Measurements from ENCODE around the gene GSG1L2.

Gene GSG1L2

GRCh38 chr17:9828296-9829295 is 6.7 kb upstream of the GSG1L2 start:
- no peak for DNase-seq
- in situ Hi-C loops (cut with HindIII; ENCODE audit: low pct_ligation_motif_present, low pct_unique_long_range_greater_than_20kb, low sequenced_read_pairs), result no loop called here

- in situ Hi-C loops (cut with HindIII; ENCODE audit: low pct_ligation_motif_present, low pct_unique_long_range_greater_than_20kb, low sequenced_read_pairs), result no loop called here
- DNase-seq, result no peak
Measured at GRCh38 chr17:9825641-9826150, 3.8 kb upstream of the GSG1L2 start, which contains the start of gene GLP2R. GLP2R (plus strand) TSS chr17:9825924; CDS start chr17:9826064, 140 bp downstream.

DNA sequence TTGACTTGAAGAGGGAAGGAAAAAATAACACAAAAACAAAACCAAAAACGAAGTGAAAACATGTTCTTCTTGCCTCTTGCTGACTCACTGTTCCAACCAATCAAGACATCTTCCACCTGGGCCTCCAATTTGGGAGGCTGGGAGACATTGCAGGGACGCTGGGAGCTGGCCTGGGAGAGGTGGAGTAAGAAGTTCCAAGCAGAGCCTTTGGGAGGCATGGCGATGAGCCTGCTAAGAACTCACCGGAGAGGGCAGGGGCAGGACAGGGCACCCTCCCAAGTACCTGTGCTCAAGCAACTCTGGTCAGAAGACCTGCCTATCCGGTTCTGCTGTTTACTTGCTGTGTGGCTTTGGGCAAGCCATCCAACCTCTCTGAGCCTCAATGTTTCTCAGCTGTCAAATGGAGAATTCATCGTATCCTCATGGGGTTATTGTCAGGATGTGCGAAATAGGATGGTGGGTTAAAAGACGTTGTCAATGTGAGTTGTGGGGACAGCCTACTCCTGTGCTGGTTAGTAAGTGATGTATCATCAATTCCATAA is 3.0 kb upstream of the GSG1L2 start:
- in situ Hi-C loops (cut with HindIII; ENCODE audit: low pct_ligation_motif_present, low pct_unique_long_range_greater_than_20kb, low sequenced_read_pairs), result no loop called here
- DNase-seq, result no peak

DNA sequence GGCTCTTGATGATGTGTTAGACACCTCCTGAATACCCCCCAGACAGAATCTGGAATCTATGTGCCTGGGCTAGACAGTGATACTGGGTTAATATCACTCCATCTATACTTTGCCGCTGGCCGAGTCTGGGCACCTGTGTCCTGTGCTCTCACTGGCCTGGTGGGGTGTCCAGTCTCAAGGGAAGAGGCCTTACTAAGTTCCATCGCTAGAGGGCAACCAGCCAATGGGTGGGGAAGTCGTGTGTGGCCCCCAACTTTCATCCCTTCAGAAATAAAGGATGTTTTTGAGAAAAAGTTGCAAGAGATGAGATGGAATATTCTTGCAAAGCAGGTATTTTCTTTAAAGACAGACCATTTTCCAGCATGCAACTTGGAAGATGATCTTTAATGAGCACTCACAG is 2.2 kb upstream of the GSG1L2 start:
- in situ Hi-C loops (cut with HindIII; ENCODE audit: low pct_ligation_motif_present, low pct_unique_long_range_greater_than_20kb, low sequenced_read_pairs), result no loop called here
- DNase-seq, result peak; percentile 28

- in situ Hi-C loops (cut with HindIII; ENCODE audit: low pct_ligation_motif_present, low pct_unique_long_range_greater_than_20kb, low sequenced_read_pairs), result no loop called here
- no peak for DNase-seq
Measured at GRCh38 chr17:9820448-9820847, 1.4 kb downstream of the GSG1L2 start.

- in situ Hi-C loops (cut with HindIII; ENCODE audit: low pct_ligation_motif_present, low pct_unique_long_range_greater_than_20kb, low sequenced_read_pairs), result no loop called here
- DNase-seq, result no peak
Measured at GRCh38 chr17:9818760-9819159, 3.1 kb downstream of the GSG1L2 start.

- peak; percentile 37 for DNase-seq
- in situ Hi-C loops (cut with HindIII; ENCODE audit: low pct_ligation_motif_present, low pct_unique_long_range_greater_than_20kb, low sequenced_read_pairs), result no loop called here
Measured at GRCh38 chr17:9817086-9817485, 4.8 kb downstream of the GSG1L2 start.

DNA sequence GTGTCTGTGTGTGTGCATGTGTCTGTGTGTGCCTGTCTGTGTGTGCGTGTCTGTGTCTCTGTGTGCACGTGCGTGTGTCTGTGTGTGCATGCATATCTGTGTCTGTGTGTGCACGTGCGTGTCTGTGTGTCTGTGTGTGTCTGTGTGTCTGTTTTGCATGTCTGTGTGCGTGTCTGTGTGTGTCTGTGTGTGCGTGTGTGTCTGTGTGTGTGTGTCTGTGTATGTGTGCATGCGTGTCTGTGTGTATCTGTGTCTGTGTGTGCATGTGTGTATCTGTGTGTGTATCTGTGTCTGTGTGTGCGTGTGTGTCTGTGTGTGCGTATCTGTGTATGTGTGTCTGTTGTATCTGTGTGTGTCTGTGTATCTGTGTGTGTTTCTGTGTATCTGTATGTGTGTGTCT is 5.4 kb downstream of the GSG1L2 start:
- DNase-seq, result no peak
- in situ Hi-C loops (cut with HindIII; ENCODE audit: low pct_ligation_motif_present, low pct_unique_long_range_greater_than_20kb, low sequenced_read_pairs), result no loop called here

DNA sequence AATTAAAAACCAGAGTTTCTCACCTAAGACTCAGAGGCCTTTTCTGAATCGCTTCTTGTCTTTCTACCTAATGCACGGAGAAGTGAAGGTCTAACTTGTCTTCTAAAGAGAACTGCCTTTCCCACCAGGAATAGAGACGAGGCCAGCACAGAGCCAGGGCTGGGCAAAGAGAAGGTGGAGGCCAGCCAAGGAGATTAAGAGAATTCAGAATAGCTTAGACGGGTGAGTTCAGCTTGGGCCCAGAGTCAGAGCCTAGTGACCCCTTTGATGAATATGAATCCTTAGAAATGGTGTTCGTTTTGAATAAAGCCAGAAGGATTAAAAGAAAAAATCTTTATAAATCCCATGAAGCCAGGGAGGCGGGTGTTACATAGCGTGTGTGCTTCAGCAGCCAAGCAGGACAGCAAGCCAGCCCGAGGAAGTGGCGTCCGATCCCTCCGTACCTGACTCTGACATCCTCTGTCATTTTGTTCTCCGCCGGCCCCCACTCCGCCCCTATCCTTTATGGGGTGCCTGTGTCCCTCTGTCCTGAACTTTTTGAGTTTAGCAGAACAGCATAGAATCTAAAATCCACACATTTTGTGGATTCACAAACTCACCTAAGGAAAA is 7.4 kb downstream of the GSG1L2 start:
- in situ Hi-C loops (cut with HindIII; ENCODE audit: low pct_ligation_motif_present, low pct_unique_long_range_greater_than_20kb, low sequenced_read_pairs), result no loop called here
- DNase-seq, result no peak

GRCh38 chr17:9813166-9813565 is 8.7 kb downstream of the GSG1L2 start:
- in situ Hi-C loops (cut with HindIII; ENCODE audit: low pct_ligation_motif_present, low pct_unique_long_range_greater_than_20kb, low sequenced_read_pairs), result no loop called here

DNA sequence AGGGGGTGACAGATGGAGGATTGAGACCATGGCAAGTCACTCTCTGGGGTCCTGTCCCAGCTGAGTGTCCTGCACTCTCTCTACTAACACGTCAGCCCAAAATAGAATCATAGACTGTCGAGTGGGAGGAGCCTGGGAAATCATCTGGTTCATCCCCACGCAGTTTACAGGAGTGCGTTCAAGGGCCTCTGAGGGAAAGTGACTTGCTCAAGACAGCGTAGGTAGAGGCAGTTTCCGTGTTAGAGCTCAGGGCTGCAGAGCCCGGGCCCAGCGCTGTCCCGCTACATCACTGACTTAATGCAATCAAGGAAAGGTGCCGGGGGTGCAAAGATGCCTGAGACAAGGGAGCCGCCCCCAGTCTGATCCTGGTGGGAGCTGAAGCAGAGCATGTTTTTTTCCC is 10.3 kb downstream of the GSG1L2 start:
- no peak for DNase-seq
- in situ Hi-C loops (cut with HindIII; ENCODE audit: low pct_ligation_motif_present, low pct_unique_long_range_greater_than_20kb, low sequenced_read_pairs), result no loop called here

More at GRCh38 chr17:9813166-9813565, 8.7 kb downstream of the GSG1L2 start:
- no peak for DNase-seq

DNA sequence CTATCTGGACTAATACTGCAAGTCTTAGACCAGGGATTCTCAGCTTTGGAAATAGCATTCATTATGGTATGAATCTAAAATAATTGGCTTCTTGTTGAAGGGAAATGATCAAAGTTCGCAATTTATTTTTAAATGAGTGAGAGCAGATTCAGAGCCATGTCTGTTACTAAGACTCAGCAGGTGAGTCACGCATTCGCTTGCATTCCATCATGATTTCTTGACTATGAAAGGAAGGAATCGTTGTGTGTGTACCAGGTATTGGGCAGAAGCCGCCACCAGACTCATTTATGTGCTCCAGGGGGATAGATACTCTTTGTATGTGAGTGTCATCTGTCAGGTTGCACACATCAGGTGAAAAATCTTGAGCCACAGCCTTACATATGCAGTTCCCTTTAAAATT is 10.8 kb downstream of the GSG1L2 start:
- in situ Hi-C loops (cut with HindIII; ENCODE audit: low pct_ligation_motif_present, low pct_unique_long_range_greater_than_20kb, low sequenced_read_pairs), result no loop called here
- DNase-seq, result no peak

DNA sequence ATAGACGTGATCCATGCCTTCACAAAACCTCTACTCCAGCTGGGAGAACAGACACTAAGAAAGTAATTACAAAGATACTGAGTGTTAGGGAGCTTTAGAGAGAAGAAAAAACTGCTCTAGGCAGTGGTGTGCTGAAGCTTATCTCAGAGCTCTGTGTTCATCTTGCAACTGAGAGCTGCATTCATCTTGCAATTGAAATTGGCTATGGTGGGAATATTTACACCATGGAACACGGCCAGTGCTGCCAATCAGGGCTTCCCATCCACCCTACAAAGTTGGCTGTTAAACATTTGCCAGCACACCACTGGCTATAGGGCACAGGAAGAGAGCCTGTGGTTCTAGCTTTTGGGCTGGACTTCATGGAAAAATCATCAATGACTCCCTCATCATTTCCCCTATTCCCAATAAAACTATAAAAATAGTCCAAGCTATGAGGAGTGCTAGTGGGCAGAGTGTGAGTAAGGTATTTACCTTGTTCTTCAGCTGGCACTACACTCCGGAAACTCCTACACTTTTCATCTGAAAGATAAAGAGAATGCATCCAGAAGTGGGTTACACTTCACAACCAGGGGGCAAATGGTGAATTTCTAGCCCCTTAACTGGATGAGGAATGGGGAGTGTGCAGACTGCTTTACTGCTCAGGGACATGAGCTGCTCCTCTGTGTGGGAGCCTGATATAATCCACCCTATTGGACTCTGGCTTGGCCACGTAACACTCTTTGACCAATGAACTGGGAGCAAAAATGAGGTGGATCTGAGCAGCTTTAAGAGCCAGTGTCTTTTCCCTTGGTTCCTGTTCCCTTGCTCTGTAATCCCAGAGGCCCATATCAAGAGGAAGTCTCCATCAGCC is 11.6 kb downstream of the GSG1L2 start:
- in situ Hi-C loops (cut with HindIII; ENCODE audit: low pct_ligation_motif_present, low pct_unique_long_range_greater_than_20kb, low sequenced_read_pairs), result no loop called here
- DNase-seq, result no peak

GRCh38 chr17:9809409-9809808 is 12.5 kb downstream of the GSG1L2 start:
- in situ Hi-C loops (cut with HindIII; ENCODE audit: low pct_ligation_motif_present, low pct_unique_long_range_greater_than_20kb, low sequenced_read_pairs), result no loop called here

DNA sequence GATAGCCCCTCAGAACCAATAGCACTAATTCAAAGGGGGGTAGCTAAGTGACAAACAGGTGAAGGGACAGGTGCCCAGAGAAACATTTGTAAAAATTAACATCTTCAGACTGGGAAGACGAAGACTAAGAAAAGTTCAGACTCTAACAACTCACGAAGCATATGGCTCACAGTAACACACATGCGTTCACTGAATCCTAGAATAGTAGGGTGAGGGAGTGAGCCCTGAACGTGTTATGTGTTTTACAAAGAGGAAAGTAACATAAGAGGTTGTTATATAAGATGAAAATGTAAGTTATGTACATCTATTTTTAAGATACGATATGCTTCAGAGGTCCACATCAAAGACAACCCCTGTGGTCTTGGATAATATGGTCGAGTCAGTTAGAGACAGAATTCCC is 15.2 kb downstream of the GSG1L2 start:
- in situ Hi-C loops (cut with HindIII; ENCODE audit: low pct_ligation_motif_present, low pct_unique_long_range_greater_than_20kb, low sequenced_read_pairs), result no loop called here
- DNase-seq, result no peak

More at GRCh38 chr17:9809409-9809808, 12.5 kb downstream of the GSG1L2 start:
- no peak for DNase-seq

DNA sequence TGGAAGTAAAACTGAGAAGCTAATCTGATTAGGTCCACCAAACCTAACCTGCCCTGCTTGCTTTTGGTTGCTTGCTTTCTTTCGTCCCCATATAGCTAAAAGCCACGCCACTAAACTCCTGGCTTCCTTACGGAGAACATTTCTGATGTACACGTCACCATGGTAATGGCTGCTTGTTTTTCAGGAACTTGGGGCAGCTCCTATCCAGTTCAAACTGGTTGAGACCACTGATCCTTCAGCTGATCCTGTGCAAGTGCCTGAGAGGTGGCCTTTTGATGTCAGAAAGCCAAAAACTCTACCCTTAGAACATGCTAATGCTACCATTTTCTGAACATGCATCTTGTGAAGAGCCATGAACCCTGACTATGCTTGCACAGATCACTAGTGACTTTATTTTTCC is 16.1 kb downstream of the GSG1L2 start:
- in situ Hi-C loops (cut with HindIII; ENCODE audit: low pct_ligation_motif_present, low pct_unique_long_range_greater_than_20kb, low sequenced_read_pairs), result no loop called here
- no peak for DNase-seq

DNA sequence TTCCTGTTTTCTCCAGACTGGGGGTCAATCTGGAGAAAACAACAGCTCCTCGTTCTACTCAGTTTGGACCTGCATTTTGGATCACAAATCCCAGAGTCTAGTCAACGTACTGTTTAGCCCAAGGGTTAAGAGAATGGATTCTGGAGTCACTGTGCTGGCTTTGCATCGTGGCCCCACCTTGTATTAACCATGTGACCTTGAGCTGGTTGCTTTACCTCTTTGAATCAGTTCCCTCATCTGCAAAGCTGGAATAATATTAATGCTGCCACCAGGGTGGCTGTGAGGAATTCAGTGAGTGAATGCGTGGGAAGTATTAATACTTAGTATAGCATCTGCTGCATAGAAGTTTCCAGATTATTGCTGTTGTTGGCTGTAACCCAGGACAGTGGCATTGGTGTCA is 19.2 kb downstream of the GSG1L2 start:
- no peak for DNase-seq
- in situ Hi-C loops (cut with HindIII; ENCODE audit: low pct_ligation_motif_present, low pct_unique_long_range_greater_than_20kb, low sequenced_read_pairs), result no loop called here

DNA sequence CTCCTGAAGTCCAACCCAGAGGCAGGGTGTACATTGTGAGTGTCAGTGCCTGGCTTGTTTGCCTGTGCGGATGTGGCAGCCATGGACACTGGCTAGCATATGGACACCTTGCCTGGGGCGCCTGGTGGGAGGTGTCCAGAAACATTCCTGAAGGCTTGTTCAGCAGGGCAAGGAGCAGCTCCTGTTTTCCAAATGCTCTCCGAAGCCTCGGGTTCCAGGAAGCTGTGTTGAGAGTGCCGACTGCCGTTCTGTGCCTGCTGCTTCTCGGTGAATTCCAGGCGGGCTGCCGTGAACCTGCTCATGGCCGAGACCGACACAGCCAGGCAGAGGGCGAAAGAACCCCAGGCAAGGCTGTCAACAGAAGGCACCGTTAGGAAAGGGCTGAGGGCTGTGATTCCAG is 19.6 kb downstream of the GSG1L2 start:
- in situ Hi-C loops (cut with HindIII; ENCODE audit: low pct_ligation_motif_present, low pct_unique_long_range_greater_than_20kb, low sequenced_read_pairs), result no loop called here
- DNase-seq, result no peak
